AG08396 (cell line): Measurements from ENCODE around the gene SPO11.

Experiments used
- DNase-seq: peaks from one replicate; pipeline ENCODE4 v3.0.0; 2012; ENCODE audit warnings: low spot score, mixed read lengths

Gene SPO11, protein sequence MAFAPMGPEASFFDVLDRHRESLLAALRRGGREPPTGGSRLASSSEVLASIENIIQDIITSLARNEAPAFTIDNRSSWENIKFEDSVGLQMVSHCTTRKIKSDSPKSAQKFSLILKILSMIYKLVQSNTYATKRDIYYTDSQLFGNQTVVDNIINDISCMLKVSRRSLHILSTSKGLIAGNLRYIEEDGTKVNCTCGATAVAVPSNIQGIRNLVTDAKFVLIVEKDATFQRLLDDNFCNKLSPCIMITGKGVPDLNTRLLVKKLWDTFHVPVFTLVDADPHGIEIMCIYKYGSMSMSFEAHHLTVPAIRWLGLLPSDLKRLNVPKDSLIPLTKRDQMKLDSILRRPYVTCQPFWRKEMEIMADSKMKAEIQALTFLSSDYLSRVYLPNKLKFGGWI

DNA sequence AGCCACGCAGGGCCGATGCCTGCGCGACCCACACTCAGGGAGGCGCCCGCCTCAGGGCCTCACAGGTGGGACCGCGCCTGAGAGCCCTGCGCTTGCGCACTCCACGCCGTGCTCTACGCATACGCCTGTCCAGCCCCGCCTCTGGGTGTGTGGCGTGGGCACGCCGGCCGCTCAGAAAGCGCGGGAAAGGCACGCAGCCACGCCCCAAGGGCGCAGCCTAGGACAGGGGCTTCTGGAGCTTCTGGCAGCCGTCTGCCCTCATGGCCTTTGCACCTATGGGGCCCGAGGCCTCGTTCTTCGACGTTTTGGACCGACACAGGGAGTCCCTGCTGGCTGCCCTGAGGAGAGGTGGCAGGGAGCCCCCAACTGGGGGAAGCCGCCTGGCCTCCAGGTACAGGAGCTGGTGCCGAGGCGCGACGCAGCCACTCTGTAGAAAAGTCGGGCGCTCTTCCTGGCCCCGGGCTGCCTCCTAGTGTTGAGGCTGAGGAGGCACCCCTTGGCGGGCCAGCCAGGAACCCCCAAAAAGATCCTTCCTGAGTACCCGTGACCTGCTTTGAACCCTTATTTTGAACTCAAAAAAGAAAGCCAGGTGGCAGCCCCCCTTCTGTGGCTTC is at the start of gene SPO11:
SPO11 (plus strand) TSS at position 196 of the 614 bp plus-strand sequence; CDS start at position 261, 65 bp downstream.
- no peak for DNase-seq

DNA sequence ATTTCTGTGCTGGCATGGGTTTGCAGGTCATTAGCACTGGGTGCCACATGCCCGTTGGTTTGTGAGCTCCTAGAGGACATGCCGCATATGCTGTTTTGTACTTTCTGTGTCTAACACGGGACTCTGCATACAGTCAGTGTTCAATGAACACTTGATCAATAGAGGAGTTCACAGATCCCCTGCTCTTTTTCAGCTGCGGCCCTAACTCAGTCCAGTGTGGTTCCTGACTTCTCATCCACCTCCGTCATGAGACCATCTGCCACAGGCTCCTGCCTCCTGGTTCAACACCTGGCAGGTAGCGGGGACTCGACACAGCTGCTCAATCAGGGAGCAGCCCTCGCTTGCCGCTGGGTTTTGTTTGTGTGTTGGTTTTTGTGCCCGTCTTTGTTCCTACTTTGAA is 49.4 kb upstream of the SPO11 start:
- DNase-seq: no peak

DNA sequence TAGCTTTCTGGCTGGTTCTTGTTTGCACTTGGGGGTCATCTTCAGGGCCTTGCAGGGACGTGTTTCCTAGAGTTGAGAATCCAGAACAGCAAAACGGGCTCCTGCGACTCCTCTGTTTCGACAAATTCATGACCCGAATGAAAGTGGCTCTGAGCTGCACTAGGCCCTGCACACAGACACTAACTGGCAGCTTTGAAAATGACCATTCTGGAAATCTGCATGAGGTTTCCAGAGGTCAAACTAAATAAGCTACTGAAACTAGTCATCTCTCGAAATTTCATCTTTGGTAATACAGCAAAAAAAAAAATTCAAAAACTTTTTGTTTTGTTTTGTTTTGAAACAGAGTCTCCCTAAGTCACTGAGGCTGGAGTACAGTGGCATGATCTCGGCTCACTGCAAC is 47.7 kb upstream of the SPO11 start:
- DNase-seq: no peak

DNA sequence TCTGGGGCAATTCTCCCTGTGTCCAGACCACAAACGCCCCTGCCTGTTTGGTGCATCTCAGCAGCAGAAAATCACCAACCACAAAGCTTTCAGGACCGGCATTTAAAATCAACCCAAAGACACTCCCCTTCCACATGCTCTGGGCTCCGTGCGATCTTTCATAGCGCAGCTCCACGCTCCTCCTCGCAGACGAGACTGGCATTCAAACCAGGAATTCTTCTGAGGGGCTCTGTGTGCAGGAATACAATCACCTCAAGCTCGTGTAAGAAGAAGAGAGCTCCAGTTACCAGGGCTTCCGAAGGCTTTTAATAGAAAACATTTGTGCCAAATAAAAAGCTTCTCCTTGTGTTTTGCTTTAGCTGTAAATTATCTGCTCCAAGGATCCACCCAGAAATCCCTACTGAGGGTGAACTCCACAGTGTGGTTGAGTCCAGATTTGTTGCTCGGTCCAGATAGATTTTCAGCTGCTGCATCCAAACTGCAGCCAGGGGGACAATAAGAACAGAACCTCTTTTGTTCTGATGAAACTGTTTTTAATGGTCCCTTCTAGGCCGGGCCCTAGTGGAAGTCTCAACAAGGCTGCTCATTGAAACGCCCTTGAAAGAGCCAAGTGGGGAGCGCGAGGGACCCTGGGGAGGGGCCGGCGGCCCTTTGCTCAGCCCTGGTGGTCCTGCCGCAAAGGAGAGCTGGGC is 46.8 kb upstream of the SPO11 start:
- DNase-seq: no peak

DNA sequence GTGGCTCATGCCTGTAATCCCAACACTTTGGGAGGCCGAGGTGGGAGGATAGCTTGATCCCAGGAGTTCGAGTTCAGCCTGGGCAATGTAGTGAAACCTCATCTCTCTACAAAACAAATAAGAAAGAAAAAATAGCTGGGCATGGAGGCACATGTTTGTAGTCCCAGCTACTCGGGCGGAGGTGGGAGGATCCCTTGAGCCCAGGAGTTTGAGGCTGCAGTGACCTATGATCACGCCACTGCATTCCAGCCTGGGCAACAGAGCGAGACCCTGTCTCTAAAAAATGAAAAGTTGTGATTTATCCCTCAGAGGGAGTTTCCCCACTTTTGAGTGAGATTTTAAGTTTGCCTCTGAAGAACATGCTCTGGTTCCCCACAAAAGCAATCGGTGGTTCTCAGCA is 45.7 kb upstream of the SPO11 start:
- no peak for DNase-seq

DNA sequence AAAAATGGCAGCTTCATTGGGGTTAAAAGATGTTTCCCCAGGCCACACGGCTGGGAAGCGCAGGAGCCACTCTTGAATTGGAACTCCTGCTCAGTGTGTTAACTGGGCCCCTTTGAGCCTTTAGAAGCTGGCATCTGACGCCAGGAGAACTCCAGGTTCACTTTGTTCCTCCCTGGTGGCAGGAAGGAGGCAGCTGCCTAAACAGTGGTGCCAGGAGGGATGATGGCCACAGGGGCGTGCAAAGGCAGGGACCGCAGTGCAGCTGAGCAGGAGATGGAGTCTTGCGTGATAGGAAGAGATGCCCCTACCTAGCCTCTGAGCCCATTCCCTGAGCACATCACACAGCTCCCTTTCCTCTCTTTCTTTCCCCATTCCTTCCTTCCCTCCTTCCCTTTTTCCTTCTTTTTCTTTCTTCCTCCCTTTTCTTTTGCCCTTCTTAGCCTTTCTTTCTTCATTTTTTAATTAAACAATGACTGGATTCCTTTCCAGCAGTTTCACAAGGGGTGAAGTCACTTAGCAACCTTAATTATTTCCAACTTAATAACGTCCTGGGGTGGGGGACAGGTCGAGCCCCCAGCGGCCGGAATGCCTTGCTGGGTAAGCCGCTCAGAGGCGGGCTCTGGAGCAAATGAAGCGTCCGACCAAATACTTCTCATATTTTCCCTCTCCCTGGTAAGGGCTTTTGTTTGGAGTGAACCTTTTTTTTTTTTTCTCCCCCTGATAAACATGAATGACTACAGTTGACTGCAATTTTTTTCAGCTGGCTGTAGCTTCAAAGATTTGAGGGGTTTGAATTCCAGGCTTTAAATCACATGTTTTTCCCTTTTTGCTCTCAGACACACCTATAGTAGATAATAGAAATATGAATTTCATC is 42.4 kb upstream of the SPO11 start:
- no peak for DNase-seq

DNA sequence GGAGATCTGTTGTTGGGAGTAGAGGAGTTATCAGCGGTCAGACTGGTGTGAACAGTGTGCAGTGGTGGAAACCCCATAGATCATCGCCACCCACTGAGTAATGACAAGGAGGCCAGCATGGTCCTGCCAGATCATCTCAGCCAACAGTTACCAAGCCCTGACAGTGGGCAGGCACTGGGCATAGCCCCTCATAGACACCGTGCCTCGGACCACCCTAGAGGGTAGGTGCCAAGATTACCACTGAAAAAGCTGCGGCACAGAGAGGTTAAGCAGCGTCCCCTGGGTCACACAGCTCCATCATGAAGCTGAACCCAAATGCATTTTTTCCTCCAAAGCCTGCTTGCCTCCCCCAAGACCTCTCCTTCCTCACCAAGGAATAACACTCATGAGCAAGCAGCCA is 41.7 kb upstream of the SPO11 start:
- DNase-seq: no peak

DNA sequence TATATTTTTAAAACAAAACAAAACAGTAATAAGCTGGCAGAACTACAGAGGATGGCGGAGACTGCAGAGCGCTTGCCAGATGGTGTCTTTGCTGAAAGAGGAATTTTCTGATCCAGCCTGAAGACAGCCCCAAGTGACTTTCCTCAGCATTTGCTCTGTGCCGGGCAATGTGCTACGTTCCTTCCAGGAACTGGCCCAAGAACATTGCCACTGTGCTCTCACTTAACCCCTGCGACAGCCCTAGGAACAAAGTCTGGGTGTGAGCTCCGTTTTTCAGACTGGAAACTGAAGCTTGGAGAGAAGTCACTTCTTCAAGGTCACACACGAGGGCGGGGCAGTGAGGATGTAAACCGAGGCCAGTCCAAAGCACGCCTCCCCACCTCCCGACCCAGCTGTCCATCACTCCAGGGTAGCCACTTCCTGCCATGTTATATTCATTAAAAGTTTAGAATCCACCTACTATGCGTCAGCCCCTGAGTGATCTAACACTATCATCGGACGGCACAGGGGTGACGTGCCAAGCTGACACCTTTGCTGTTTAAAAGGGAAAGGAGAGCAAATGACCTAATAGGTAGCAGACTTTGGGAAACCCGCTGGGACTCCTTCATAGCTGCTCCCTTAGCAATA is 40.8 kb upstream of the SPO11 start:
- no peak for DNase-seq

DNA sequence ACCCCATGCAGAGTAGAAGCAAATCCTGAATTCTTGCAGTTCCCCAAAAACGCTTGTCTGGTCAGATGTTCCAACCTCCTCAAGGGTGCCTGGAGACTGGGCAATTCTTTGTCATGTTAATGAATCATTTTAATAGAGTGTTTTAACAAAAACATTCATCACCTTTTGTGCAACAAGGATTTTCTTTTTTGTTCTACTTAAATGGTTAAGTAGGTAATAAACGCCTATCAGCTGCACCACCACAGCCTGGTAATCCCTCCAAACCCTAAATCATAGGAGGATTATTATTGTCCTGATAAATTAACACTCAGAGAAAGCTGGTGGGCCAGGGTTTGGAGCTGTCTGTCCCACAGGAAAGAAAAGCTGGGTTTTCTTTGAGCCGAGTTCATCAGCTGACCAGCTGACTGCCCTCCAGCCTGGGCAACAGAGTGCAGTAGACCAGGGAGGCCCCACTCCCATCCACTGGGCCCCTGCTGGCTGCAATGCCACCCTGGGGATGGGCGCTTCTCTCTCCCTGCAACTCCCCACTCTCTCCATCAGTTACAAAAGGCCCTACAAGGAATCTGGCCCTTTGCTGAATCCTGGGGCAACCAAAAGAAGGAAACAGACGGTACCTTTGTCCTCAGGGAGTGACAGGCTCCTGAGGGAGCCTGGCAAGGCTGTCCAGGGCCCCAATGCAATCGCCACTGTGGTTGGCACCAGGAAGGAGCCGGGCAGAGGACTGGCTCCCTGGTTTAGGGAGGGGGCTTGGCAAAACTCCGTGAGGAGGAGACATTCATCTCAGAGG is 40.0 kb upstream of the SPO11 start:
- DNase-seq: no peak

DNA sequence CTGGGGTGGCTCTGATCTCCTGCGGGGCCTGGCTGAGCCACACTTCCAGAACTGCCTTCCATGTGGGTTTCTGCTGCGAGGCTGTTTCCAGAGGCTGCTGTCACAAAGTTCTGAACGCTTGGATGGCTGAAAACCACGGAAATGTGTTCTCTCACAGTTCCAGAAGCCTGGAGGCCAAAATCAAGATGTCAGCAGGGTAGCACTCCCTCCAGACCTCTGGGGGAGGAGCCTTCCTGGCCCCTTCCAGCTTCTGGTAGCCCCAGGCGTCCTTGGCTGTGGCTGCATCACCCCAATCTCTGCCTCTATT is 39.5 kb upstream of the SPO11 start:
- no peak for DNase-seq

DNA sequence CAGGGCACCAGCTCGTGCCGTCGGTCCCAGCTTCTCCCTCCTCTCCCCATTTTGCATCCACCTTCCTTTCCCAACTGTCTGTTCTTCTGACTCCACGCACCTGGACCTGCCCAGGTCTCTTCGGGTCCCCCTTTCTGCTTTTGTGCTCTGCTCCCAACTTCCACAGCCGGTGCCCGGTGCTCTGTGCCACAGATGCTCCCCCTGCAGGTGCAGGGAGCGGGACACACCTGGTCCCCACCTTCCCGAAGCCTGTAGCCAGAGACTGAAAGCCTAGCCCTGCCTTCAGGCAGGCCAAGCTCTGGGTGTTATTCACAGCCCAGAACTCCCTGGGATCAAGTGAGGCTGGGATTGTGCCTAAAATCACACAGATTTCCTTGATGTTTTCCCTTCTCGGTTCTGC is 38.6 kb upstream of the SPO11 start:
- DNase-seq: no peak

DNA sequence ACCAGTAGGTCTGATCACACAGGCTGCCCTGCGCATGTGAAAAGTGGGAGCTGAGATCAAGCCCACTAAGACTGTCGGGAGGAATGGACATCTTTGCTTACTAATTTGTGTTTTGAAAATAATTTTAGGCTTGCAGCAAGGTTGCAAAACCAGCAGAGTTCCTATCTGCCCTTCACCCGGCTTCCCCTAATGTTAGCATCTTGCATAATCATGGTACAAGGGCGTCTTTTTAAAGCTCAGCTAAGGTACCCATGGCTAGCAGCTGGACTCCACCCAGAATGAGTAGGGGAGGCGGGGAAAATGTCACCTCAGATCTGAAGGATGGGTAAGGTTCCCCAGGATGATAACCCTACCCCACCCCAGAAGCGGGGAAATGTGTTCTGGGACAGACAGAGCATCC is 37.9 kb upstream of the SPO11 start:
- no peak for DNase-seq

DNA sequence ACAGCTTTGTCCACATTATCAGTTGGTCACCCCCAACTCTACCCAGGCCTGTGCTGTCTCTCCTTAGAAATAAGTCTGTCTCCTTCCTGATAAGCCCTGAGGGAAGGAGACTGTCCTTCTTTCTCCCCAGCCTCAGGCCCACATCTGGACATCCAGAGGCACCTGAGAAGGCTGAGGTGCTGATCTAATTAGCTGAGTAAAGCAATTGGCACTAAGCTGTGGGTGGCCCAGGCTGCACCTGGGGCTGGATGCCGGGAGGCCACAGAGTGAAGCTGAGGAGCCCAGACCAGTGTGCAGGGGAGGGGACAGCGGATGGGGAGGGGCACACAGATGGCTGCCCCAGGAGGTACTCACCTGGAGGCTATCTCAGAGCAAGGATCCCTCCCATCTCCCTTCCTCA is 37.0 kb upstream of the SPO11 start:
- DNase-seq: no peak

DNA sequence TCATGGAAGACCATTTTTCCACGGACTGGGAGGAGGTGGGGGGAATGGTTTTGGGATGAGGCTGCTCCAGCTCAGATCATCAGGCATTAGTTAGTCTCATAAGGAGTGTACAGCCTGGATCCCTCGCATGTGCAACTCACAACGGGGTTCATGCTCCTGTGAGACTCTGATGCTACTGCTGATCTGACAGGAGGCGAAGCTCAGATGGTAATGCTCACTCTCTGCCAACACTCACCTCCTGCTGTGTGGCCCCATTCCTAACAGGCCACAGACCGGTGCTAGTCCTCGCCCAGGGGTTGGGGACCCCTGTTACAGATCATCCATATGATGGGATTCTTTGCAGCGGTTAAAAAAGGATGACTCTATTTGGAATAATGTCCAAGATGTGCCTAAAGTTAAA is 35.6 kb upstream of the SPO11 start:
- DNase-seq: no peak

DNA sequence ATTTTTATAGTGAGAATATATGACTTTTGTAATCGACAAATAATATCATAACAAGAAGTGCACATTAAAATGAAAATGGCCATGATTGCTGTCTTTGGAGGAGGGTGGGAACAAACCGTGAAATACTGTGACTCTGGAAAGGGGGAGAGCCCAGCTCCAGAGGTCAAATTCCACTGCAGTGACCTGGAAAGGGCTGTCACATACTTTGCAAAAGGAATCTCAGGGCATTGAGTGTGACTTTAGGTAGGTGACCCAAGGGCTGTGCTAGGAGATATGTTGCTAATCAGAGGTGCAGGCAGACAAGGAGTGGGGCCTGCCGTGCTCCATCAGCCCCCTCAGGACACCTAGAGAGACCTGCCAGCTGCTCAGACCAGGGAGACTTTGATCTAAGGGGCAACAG is 35.1 kb upstream of the SPO11 start:
- DNase-seq: no peak

DNA sequence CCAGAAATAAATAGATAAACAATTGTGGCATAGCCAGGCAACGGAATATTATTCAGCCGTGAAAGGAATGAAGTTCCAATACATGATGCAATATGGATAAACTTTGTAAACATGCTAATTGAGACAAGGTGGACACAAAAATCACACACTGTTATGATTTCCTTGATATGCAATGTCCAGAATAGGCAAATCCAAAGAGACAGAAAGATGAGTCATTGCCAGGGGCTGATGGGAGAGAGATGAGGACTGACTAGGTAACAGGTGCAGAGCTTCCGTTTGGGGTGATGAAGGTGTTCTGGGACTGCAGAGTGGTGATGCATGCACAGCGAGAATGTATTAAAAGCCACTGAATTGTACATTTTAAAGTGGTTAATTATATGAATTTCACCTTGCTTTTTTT is 31.1 kb upstream of the SPO11 start:
- no peak for DNase-seq

DNA sequence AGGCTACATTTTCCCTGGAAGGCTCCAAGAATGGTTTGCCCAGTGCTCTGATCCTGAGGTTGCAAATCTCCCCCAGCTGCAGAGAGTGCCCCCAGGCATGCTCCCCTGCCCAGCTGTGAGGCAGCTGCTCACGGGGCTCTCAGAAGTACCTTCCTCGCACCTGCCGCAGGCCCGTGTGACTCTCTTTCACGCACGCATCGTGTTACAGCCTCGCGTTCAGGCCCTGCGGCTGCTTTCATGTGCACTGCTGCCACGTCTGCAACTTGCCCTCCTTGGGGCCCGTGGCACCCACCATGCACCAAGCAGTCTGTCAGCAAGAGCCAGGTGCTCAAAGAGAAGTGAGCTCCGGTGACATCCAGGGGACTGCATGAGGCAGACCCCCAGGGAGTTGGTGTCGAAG is 28.6 kb upstream of the SPO11 start:
- no peak for DNase-seq

DNA sequence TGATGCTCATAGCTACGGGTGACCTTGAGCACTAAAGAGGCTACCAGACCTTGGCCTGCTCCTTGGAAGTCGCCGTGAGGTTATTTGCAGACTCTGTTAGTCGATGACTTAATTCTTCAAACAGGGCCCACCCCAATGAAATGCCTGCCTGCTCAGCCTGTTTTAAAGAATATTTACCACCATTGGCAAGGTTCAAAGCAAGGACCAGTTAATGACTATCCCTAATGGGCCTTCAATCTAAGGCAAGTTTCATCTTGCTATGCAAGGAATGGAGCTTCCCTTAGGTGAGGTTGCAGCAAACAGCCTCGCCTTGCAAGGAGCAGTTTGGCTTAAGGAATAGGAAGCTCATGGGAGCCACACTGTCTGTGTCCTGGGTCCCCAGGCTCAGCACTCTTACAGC is 22.9 kb upstream of the SPO11 start:
- no peak for DNase-seq

DNA sequence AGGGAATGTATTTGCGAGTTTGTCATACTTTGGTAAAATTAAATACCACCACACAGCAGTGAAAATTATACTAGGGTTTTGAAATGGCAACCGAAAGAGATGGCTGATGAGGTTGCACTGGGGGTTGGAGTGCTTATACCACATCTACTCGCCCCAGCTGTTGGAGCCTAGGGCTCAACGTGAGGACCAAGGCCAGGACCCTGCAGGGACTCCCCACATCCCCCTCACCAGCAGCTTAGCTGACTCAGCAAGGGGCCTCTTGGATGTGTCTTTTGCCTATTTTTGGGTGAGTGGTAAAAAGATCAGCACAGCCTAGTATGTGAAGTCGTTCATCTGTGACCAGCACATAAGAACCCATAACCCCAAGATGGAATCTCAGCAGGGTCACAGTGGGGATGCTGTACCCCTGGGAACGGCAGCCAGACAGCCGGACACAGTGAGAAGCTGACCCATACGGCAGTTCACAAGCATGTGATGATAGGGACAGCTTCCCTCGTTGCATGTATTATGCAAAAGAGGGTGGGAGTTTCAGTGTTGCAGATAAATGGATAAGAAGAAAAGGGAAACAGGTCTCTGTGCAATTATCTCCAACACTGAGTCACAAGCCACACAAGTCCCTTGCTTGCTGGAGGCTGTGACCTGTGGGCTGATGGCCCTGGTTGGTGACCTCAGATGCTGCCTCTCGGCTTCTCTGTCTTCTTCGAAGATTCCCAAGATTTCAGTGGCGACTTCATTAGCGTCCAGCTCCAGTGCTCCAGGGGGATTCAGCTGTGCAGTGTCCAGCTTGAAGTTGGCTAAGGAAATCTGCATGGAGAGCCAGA is 20.9 kb upstream of the SPO11 start:
- DNase-seq: no peak

DNA sequence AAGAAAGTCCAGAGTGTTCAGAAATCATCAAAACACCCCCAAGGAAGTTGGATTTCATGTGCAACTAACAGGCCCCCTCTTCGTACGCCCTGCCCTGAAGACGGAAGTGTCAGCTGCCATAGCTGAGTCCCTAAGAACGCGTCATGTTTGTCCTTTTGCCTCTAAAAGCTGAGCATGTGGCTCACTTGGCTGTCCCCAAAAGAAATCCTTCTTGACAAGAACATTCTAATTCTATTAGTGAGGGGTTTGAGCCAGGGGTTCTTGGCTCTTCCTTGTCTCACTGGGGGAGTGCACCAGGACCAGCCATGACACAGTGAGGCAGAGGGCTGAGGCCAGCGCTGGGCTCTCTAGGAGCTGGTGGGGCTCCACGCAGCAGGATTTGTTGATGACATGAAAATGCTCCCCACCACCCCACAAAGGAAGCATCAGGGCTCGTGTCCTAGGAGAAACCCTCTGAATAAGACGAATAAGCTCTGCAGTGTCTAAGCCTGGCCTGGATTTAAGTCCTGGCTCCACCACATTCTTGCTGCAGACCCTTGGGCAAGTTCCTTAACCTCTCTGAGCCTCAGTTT is 20.0 kb upstream of the SPO11 start:
- DNase-seq: no peak
